GM18909 (cell line): ENCODE data around the gene DUSP28.
A peak's percentile ranks its signal among the peaks of the same experiment; 100 is the strongest.
"Not testable (repeated sequence)": the region's sequence is repeated elsewhere in the genome, so short reads cannot be mapped to it uniquely, and the experiment has no call there.

Experiments used
- ATAC-seq: cut with Tn5 transposase; IDR thresholded peaks from one replicate; pipeline ENCODE4 v1.9.1; 2021; ENCODE audit warnings: mild to moderate bottlenecking; ENCODE audit not compliant: unreplicated experiment, poor library complexity

The DUSP28 gene, protein sequence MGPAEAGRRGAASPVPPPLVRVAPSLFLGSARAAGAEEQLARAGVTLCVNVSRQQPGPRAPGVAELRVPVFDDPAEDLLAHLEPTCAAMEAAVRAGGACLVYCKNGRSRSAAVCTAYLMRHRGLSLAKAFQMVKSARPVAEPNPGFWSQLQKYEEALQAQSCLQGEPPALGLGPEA

DNA sequence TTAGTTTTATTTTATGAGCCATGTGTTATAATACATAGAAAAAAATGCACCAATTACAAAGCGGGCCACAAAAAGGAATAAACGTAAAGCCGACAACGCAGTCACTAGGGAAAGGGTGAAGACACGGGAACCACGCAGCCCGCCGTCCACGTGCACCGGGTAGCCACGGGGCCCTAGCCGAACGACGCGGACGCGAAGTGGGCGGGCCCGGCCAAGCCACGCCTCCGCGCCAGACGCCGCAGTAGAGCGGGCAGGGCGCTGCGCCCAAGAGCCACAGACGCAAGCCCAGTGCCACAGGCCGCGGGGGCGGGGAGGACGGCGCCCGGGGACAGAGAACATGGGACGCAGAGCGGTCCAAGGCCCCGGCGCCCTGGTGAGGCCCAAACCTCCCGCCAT is at the start of gene DUSP28:
TSS of gene DUSP28 (plus strand) at position 274 of the 396 bp plus-strand sequence. CDS start 328 bp downstream, outside the sequence.
- peak; percentile 62 for ATAC-seq

DNA sequence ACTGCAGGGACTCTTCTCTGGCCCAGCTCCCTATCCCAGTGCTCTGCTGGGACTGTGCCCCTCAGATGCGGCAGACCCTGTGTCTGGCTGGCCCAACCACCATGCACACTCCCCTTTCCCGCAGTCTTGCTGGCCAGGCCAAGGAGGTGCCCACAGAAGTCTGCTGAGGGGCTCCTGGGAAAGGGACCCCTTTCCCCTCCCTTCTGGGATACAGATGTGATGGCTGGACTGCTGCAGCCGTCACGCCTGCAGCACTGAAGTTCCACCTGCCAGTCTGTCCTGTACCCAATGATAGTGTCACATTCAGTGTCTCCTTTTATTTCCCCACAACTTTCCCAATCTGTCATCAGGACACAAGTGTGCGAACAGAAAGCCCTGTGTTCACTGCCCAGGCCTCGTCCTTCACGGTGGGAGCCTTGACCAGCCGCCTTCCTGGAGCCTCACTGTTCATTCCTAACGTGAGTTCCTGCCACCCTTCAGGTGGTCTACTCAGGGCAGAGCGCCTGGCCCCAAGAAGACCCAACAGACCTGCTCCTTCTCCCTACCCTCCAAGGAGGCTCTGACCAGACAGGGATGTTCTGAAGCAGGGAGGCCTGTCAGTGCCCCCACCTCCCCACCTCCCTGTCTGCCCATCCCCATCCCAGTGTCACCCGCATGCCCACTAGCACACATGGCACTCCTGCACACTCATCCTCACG is 49.5 kb upstream of the DUSP28 start:
- no peak for ATAC-seq

DNA sequence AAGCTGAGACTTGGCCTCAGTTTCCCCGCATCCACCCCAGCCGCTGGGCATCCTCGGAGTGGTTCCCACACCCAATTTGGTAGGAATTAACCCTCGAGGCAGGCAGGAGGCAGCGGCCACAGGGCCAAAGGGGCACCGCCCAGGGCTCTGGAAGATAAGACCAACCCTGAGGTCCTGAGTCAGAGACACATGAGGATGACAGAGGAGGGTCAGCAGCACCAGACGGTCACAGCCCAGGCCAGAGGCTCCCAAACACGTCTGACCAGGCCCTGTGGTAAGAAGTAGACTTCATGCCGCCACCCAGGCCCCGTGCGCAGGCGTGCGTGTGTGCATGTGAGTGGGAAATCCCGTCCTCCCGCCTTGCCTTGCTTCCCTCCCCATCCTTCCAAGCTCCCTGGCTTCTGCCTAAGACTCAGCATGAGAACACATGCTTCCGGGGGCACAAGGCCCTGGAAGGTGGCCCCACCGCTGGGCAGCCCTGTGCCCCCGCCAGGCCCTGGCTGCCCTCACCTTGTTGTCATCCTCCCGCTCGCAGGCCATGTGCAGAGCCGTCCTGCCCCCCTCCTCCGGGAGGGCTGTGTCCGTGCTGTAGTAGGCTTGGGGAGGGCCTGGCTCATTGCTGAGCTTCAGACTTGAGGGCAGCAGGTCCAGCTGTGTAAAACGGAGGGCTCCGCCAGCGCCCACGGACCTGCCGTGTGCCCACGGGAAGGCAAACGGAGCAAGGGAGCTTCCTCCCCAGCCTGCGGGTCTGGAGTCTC is 48.6 kb upstream of the DUSP28 start:
- ATAC-seq: no peak

DNA sequence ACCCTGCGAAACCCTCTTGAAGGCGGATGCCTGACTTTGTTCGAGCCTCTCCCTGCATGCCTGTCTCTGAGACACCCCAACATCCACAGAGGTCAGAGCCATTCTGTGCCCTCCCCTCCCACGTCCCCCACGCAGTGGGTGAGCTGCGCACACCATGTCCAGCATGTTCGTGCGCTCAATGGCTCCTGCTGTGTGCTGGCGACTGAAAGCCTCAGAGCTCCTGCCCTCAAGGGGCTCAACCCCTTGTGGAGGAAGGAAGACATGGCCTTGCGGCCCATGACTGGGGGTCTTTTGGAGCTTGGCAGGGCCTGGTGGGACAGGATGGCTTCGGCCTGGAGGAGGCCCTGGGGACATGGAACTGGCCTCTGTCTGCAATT is 48.1 kb upstream of the DUSP28 start:
- ATAC-seq: no peak

DNA sequence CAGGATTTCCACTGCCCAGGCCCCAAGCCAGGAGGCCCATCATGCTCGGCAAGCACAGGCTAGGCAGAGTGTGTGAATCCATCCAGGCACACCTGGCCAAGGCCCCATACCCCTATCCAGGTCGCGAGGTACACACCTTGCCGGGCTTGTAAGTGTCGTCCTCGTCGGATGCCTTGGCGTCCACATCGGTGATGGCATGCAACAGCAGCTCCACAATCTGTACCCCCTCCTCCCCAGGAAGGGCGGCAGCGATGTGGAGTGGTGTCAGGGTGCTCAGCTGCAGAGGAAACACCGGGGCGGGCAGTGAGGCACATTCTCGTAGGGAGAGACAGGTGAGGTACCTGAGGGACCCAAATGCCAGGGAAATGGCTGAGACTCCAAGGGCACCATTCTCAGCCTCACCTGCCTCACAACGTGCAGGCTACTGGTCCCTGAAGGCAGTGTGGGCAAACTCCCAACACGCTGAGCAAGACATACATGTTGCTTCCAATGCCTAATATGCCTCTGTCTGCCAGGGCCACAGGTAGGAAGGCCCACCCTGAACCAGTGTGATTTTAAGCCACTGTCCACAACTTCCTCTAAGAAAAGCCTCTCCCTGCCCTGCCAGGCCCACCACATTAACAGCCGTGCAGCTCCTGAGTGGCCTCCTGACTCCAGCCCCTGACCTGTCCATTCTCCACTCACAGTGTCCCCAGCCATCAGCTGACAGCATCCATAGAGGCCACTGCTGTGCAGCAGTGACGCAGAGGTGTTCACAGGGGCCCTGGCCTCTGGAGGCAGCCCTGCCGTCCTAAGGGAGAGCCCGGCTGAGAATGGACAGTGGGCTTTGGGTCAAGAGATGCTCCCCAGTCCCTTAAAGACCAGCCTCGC is 47.3 kb upstream of the DUSP28 start:
- ATAC-seq: no peak

DNA sequence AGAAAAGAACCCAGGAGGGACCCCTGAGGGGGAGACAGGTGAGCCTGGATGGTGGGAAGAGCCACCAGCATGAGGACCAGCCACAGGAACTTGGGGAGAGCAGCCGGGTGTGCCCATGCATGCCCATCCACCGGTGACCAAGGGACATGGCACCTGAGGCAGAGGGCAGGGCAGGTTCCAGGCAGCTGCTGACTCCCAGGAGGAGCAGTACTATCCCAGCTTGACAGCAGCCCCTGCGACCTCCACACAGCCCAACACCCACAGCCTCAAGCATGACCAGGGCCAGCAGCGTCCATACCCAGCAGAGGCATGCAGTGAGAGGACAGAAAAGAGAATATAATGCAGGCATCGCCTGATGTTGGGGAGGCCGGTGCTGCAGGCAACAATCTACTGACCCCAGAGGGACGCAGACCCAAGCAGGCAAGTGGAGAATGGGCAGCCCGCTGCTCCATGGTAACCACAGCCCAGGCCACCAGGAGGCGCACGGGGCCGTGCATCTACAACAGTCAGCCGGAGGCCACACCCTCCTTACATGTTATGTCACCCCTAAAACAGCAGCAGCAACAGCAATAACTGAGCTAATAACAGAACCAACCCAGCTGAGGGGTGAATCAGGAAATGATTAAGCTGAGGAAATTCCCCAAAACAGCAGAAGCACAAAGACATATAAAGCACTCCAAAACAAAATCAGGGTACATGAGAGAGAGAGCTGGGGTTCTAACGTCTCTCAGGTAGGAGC is 46.4 kb upstream of the DUSP28 start:
- peak; percentile 94 for ATAC-seq

DNA sequence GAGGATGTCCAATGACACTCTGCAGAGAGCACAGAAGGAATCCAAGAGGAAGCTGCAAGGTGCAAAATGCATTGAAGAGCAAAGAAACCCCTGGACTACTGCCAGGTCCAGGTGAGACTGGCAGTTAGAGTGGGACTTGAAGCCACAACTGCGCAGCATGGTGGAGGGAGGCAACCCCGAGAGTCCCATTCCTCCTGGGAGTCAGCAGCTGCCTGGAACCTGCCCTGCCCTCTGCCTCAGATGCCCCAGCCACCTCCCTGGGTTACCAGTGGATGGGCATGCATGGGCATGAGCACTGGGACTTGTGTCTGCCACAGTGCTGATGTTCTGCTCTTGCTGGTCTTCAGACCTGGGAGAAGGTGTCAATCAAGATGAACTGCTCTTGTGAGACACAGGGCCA is 45.5 kb upstream of the DUSP28 start:
- no peak for ATAC-seq

DNA sequence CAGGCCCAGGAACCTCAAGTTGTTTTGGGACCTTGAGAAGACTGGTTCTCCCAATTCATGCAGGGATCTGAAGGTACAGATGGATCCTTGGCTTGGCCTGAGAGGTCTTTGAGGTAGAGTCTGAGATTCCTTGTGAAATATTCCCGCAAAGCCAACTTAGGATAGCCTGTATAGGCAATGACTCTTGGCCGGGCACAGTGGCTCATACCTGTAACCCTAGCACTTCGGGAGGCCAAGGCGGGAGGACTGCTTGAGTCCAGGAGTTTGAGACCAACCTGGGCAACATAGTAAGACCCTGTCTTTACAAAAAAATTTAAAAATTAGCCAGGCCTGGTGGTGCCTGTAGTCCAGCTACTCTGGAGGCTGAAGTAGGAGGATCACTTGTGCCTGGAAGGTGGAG is 42.8 kb upstream of the DUSP28 start:
- ATAC-seq: no peak

DNA sequence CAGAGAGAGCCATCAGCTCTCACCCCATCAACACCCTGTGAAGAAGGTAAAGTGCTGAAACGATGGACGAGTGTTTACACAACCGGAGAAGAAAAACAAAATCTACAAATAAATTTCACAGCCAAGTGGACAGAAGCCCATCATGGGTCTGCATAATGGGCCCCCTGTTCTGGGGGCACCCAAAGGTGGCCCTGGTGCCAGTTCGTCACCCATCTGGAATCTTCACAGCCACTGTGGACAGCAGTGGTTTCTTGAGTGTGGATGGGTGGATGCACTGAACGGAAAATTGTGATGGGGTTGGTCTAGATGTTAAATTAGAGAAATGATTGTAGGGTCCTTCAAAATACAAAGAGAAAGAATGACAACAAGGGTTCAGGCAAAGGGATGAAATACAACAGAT is 41.2 kb upstream of the DUSP28 start:
- no peak for ATAC-seq

DNA sequence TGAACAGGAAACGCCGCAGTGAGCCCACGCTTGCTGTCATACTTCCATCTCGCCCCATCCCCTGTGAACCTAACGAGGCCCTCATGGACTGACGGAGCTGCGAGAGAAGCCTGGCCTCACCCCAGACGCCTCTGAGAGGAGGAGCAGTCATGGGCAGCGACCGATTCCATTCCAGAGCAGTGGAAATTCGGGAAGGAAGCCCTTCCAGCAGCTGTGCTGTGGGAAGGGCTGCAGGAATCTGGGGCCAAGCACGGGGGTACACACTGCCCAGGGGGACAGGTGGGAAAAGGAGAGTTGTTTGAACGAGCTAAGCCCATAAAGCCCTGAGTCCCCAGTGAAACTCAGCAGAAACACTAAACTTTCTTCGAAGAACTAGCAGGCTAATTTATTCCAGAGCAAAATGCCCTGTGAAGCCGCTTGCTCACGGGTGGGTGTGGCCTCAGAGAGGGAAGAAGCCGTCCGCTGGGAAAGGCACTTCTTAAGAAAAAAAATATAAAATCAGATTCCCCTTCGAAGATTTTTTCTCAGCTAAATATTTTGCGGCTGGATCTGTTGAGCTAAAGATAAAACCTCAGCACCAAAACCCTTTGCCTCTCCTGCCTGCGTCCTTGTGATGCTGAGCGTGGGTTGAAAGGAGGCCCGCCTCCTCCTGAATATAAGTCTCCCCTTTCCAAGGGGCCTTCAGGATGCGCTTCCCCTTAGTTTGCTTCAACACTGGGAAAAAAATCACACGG is 40.6 kb upstream of the DUSP28 start:
- no peak for ATAC-seq

DNA sequence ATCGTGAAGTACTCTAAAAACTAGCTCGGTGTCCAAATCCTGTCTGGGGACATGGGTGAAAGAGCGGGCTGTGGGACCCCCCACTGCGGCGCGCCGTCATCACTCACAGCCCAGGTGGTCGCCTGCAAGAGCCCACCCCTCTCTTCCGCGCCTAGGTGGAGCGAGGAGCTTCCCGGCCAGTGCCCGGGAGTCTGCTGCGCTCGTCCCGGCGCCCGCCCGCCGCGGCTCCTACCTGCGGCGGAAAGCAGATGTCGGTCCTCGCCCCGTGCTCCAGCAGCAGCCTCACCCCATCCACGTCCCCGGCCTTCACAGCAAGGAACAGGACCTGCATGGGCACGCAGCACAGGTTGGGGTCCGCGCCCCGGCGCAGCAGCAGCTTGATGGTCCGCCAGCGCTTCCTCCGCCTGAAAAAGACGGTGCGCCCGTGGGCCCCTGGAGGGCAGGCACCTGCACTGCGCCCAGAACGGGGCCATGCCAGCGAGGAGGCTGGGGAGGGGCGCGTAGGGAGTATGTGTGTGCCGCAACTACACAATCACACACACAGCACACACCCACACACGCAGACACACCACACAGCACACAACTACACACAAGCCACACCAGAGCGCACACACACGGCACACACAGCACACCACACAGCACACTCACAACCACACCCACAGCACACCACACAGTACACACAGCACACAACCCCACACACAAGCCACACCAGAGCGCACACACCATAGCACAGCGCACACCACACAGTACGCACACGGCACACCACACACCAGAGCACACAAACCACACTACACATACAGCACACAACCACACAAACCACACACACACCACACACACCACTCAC is 39.8 kb upstream of the DUSP28 start:
- no peak for ATAC-seq

DNA sequence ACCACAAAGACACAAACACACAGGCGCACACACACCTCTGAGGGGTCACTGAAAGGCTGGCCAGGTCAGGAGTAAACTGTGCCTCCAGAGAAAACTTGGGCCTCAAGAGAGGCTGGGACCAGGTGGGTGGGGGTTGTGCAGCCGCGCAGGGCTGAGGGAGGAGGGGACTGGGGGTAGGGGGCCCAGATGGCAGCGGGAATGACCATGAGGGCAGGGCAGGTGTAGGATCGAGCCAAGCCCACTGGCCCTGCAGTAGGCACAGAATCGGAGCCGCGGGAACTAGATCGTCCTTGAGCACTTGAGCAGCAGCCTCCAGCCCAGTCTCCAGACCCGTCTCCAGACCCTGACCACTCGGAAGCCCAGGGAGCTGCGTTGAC is 39.2 kb upstream of the DUSP28 start:
- no peak for ATAC-seq

DNA sequence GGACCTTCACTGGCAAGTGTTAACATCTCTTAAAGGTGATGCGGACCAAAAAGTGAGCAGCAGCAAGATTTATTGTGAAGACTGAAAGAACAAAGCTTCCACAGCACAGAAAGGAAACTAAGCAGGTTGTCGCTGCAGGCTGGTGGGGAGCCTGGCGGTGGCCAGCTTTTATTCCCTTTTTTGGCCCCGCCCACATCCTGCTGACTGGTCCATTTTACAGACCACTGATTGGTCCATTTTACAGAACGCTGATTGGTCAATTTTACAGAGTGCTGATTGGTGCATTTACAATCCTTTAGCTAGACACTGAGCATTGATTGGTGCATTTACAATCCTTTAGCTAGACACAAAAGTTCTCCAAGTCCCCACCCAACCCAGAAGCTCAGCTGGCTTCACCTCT is 38.3 kb upstream of the DUSP28 start:
- ATAC-seq: not testable (repeated sequence)

DNA sequence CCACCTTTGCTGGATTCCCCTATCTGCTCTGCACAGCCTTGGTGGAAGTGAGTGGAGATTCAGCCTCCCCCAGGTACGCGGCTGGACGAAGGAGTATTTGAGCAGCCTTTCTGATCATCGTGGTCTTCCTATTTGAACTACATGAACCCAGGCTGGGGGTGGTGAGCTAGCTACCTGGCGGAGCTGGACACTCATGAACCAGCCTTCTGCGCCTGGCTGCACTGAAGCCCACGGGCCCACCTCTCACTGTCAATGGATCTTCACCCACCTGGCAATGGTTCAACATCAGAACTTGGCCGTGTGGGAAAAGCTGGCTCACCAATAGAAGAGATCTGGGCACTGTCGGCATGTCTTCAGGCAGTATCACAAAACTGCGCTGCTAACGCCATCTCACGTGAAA is 37.8 kb upstream of the DUSP28 start:
- no peak for ATAC-seq

DNA sequence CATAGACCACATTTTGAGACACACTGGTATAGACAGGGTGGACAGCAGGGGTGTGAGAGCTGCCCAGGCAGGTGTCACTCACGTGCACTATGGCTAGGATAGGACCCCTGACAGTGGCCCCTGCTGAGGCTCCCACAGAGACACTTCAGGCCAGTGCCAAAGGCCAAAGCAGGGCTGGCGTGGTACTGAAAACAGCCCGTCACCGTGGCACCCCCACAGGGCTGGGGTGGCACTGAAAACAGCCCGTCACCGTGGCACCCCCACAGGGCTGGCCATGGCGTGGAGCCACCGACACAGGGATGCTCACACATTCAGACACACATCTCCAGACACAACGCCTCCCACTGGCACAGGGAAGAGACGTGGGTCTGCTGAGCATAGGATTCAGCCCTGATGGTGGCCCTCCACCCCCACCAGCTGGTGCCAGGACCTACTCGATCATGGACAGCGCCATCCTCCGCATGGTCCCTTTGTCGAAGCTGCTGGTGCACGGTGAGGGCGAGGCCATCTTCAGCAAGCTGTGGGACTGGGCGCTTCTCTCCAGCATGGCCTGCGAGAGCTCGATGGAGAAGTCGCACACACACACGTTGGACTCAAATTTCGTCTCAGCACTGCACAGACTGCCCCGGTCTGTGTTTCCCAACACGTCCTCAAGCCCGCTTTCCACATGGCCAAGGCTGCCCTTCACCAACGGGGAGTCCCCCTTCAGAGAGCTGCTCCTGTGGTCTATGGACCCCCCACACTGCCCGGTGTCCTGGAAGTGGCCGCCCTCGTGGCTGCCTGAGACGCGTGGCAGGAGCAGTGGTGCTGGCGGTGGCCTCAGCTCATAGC is 36.5 kb upstream of the DUSP28 start:
- no peak for ATAC-seq

DNA sequence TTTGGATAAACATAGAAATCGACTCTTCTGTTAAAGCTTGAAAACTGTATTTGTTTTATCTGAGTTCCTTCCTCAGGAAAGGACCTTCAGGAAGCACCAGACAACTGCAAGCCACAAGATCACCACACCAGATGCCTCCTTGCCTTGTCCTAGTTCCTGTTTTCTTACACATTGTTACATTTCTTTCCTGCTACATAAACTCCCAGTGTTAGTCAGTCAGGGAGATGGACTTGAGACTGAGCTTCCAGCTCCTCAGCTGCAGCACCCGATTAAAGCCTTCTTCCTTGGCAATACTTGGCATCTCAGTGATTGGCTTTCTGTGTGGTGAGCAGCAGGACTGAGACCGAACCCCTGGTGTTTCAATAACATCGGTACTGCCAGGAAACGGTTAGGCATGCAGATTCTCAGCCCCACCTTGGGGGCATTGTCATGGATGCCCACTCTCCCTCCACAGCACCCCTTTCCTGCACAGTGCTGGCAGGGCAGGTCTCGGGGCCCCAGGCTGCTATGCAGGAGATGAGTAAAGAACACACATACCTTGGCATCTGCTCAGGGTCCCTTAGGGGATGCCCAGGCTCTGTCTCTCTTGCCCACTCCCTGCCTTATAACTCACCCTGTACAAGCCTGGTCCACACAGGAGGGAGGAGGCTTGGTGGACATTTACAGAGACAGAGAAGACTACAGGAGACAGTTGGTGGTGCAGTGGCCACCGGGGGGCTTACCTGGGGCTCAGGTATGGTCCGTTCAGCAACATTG is 35.0 kb upstream of the DUSP28 start:
- no peak for ATAC-seq

DNA sequence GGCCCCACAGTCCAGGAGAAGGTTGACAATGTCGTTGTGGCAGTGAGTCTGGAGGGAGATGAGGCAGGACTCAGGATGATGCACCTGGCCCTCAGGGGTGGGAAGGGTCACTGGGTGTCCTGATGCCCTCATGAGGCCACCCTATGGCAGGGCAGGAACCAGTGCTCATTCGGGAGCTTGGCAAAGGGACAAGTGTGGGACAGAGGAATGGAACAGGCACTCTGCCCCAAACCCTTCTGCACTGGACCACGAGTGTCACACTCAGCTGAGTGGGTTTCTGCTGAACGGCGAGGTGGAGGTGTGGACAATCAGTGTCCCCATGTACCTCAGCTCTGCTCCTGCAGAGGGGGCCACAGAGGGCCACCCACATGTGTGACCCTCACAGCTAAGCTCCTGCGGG is 34.4 kb upstream of the DUSP28 start:
- ATAC-seq: no peak
